ENCODE measurements around the gene SV2C.

SV2C gene

GRCh38 chr5:76106149-76106548 is 23.0 kb downstream of the SV2C start:
- DNase-seq: no peak

- DNase-seq: no peak
Measured at GRCh38 chr5:76111477-76112174, 28.4 kb downstream of the SV2C start.

GRCh38 chr5:76113103-76113502 is 29.9 kb downstream of the SV2C start:
- DNase-seq: no peak

GRCh38 chr5:76114179-76114851 is 31.1 kb downstream of the SV2C start:
- no peak for DNase-seq

GRCh38 chr5:76125346-76125745 is 42.2 kb downstream of the SV2C start:
- DNase-seq: no peak

- no peak for DNase-seq
Measured at GRCh38 chr5:76125888-76126287, 42.7 kb downstream of the SV2C start.

GRCh38 chr5:76134003-76134402 is 50.8 kb downstream of the SV2C start:
- DNase-seq: no peak

GRCh38 chr5:76134646-76135045 is 51.5 kb downstream of the SV2C start:
- no peak for DNase-seq

GRCh38 chr5:76137887-76138542 is 54.8 kb downstream of the SV2C start:
- no peak for DNase-seq

- no peak for DNase-seq
Measured at GRCh38 chr5:76143884-76144283, 60.7 kb downstream of the SV2C start.

- no peak for DNase-seq
Measured at GRCh38 chr5:76144513-76145274, 61.5 kb downstream of the SV2C start.

GRCh38 chr5:76145945-76146344 is 62.8 kb downstream of the SV2C start:
- DNase-seq: peak; percentile 23

GRCh38 chr5:76149636-76150035 is 66.5 kb downstream of the SV2C start:
- no peak for DNase-seq

- no peak for DNase-seq
Measured at GRCh38 chr5:76152161-76152560, 69.0 kb downstream of the SV2C start.

GRCh38 chr5:76152700-76153099 is 69.5 kb downstream of the SV2C start:
- no peak for DNase-seq

- DNase-seq: peak; percentile 20
Measured at GRCh38 chr5:76153271-76153670, 70.1 kb downstream of the SV2C start.

- no peak for DNase-seq
Measured at GRCh38 chr5:76154009-76154690, 71.0 kb downstream of the SV2C start.

GRCh38 chr5:76155536-76155935 is 72.4 kb downstream of the SV2C start:
- no peak for DNase-seq

GRCh38 chr5:76162335-76162734 is 79.2 kb downstream of the SV2C start:
- DNase-seq: no peak

GRCh38 chr5:76163111-76163628 is 80.0 kb downstream of the SV2C start:
- DNase-seq: no peak

- no peak for DNase-seq
Measured at GRCh38 chr5:76165029-76165428, 81.8 kb downstream of the SV2C start.

GRCh38 chr5:76165711-76166374 is 82.7 kb downstream of the SV2C start:
- no peak for DNase-seq
